HG03565 (cell line): ENCODE results near the gene PRODH2.
A peak's percentile ranks its signal among the peaks of the same experiment; 100 is the strongest.

ENCODE experiments used
- ATAC-seq: cut with Tn5 transposase; IDR thresholded peaks from one replicate; pipeline ENCODE4 v1.9.1; 2021; ENCODE audit warnings: mild to moderate bottlenecking, moderate library complexity; ENCODE audit not compliant: unreplicated experiment

PRODH2 gene

GRCh38 chr19:35759697-35760096 lies 52.9 kb downstream of the PRODH2 start:
- ATAC-seq: no peak

GRCh38 chr19:35757749-35758608 lies 54.7 kb downstream of the PRODH2 start, which contains the start of gene PROSER3:
PROSER3 (plus strand) TSS chr19:35758176; CDS start chr19:35758216, 40 bp downstream.
- ATAC-seq: peak; percentile 94

- no peak for ATAC-seq
These were observed 55.4 kb downstream of the PRODH2 start for GRCh38 chr19:35757231-35757748.

- no peak for ATAC-seq
These were observed 56.0 kb downstream of the PRODH2 start, which contains the start of gene HSPB6 for GRCh38 chr19:35756377-35757230. HSPB6 (minus strand) TSS chr19:35757029; CDS start chr19:35757008, 21 bp downstream.

GRCh38 chr19:35755550-35756376 lies 56.9 kb downstream of the PRODH2 start:
- ATAC-seq: no peak

- ATAC-seq: no peak
These were observed 57.5 kb downstream of the PRODH2 start for GRCh38 chr19:35755131-35755549.

- ATAC-seq: no peak
These were observed 58.1 kb downstream of the PRODH2 start for GRCh38 chr19:35754370-35755130.

GRCh38 chr19:35753634-35754369 lies 58.8 kb downstream of the PRODH2 start:
- no peak for ATAC-seq

- no peak for ATAC-seq
These were observed 59.8 kb downstream of the PRODH2 start for GRCh38 chr19:35752746-35753350.

- ATAC-seq: no peak
These were observed 60.6 kb downstream of the PRODH2 start for GRCh38 chr19:35751839-35752745.

- no peak for ATAC-seq
These were observed 62.5 kb downstream of the PRODH2 start for GRCh38 chr19:35750167-35750566.
